DMS79 treated with DMSO at 0.1 percent for 48 hours (cell line): ENCODE data around the gene LRRC71.

Source experiments
- DNase-seq: peaks from one replicate; lab custom pipeline; 2025; lab: John Stamatoyannopoulos, UW

LRRC71 gene

GRCh38 chr1:156920233-156921052, at the start of gene LRRC71:
LRRC71 (plus strand) TSS chr1:156920632; CDS start chr1:156920804, 172 bp downstream.
- no peak for DNase-seq

GRCh38 chr1:156873659-156874058, 46.8 kb upstream of the LRRC71 start:
- no peak for DNase-seq

GRCh38 chr1:156874142-156874541, 46.3 kb upstream of the LRRC71 start:
- DNase-seq: no peak

- DNase-seq: no peak
Measured at GRCh38 chr1:156874572-156875340, 45.7 kb upstream of the LRRC71 start.

- no peak for DNase-seq
Measured at GRCh38 chr1:156875341-156875615, 45.2 kb upstream of the LRRC71 start.

- no peak for DNase-seq
Measured at GRCh38 chr1:156876281-156876680, 44.2 kb upstream of the LRRC71 start.

- DNase-seq: no peak
Measured at GRCh38 chr1:156877433-156878170, 42.8 kb upstream of the LRRC71 start.

- no peak for DNase-seq
Measured at GRCh38 chr1:156879876-156880275, 40.6 kb upstream of the LRRC71 start.

GRCh38 chr1:156880473-156880872, 40.0 kb upstream of the LRRC71 start:
- DNase-seq: no peak

GRCh38 chr1:156881101-156881500, 39.3 kb upstream of the LRRC71 start:
- no peak for DNase-seq

GRCh38 chr1:156881663-156882062, 38.8 kb upstream of the LRRC71 start:
- DNase-seq: no peak

- DNase-seq: no peak
Measured at GRCh38 chr1:156882543-156882942, 37.9 kb upstream of the LRRC71 start.

GRCh38 chr1:156883919-156884318, 36.5 kb upstream of the LRRC71 start:
- no peak for DNase-seq

- no peak for DNase-seq
Measured at GRCh38 chr1:156884560-156885184, 35.8 kb upstream of the LRRC71 start.

- no peak for DNase-seq
Measured at GRCh38 chr1:156885314-156885713, 35.1 kb upstream of the LRRC71 start.

- no peak for DNase-seq
Measured at GRCh38 chr1:156885880-156886355, 34.5 kb upstream of the LRRC71 start.

- DNase-seq: no peak
Measured at GRCh38 chr1:156886583-156887281, 33.7 kb upstream of the LRRC71 start.

GRCh38 chr1:156887317-156887716, 33.1 kb upstream of the LRRC71 start:
- DNase-seq: no peak

GRCh38 chr1:156887734-156888133, 32.7 kb upstream of the LRRC71 start:
- DNase-seq: no peak

GRCh38 chr1:156889802-156890580, 30.4 kb upstream of the LRRC71 start:
- peak; percentile 84 for DNase-seq
